Panc1 (cell line): Measurements from ENCODE around the gene GPATCH2L. TPM values are rescaled to one million over a fixed set of nuclear protein-coding genes. Genes with fewer than 3 reads are reported as not detected.

Experiments used
- ATAC-seq: fragments of 200-7000 bp; cut with Tn5 transposase; 2 replicates; pipeline ENCODE4 v1.9.1; 2020; ENCODE audit warnings: mild to moderate bottlenecking, moderate library complexity
- BruUV-seq: library from RNA; stranded (reverse); fragments of 400-500 nt; replicated peaks from 2 replicates; lab custom pipeline; 2021; lab: Mats Ljungman, UMichigan
- CTCF ChIA-PET: fragments of 300-600 bp; sonication (Branson Sonifier 250); formaldehyde crosslinking; loops from one replicate; lab custom pipeline; 2022; ENCODE audit warnings: antibody characterized with exemption; lab: Charles Lee
- POLR2A ChIA-PET: fragments of 300-600 bp; sonication (Branson Sonifier 250); formaldehyde crosslinking; loops from one replicate; lab custom pipeline; 2022; ENCODE audit warnings: antibody characterized with exemption; lab: Charles Lee
- DNase-seq: peaks from one replicate; pipeline ENCODE4 v3.0.0-alpha.2; 2010; ENCODE audit warnings: low read depth, low spot score
- H3K27ac ChIP-seq: 2 replicates; pipeline ENCODE4 v1.5.1; 2011; ENCODE audit warnings: mild to moderate bottlenecking, low read length, inconsistent platforms
- H3K27me3 ChIP-seq: fragments of 200-500 bp; sonication (Bioruptor generic); 2 replicates; pipeline ENCODE4 v1.6.0; 2014; ENCODE audit warnings: low read length, inconsistent platforms; ENCODE audit not compliant: control insufficient read depth, insufficient read depth
- H3K36me3 ChIP-seq: fragments of 200-500 bp; sonication (Bioruptor generic); 2 replicates; pipeline ENCODE4 v1.5.1; 2014; ENCODE audit warnings: inconsistent platforms, mild to moderate bottlenecking, low read length, moderate library complexity; ENCODE audit not compliant: control insufficient read depth, insufficient read depth
- H3K4me1 ChIP-seq: 2 replicates; pipeline ENCODE4 v1.5.1; 2011; ENCODE audit warnings: inconsistent platforms, mild to moderate bottlenecking, low read length, moderate library complexity; ENCODE audit not compliant: control insufficient read depth, insufficient read depth
- H3K4me3 ChIP-seq, 2 experiments: 2 replicates each; pipeline ENCODE4 v1.5.1; 2011 to 2012; ENCODE audit warnings: low read depth in 2 of 2, low read length in 2 of 2, mild to moderate bottlenecking in 2 of 2, inconsistent platforms in 1 of 2, moderate library complexity in 1 of 2
- H3K9me3 ChIP-seq: fragments of 200-500 bp; sonication (Bioruptor generic); 2 replicates; pipeline ENCODE4 v1.5.1; 2014; ENCODE audit warnings: low read depth, mild to moderate bottlenecking, inconsistent platforms, low read length, moderate library complexity; ENCODE audit not compliant: control insufficient read depth, insufficient read depth
- POLR2AphosphoS5 ChIP-seq: IDR thresholded peaks from 2 replicates; pipeline ENCODE4 v1.6.1; 2012; ENCODE audit warnings: mild to moderate bottlenecking, low read depth, low read length, moderate library complexity
- SIN3A ChIP-seq: IDR thresholded peaks from 2 replicates; pipeline ENCODE4 v1.6.1; 2012; ENCODE audit warnings: low read depth, mild to moderate bottlenecking, low read length, moderate library complexity, borderline replicate concordance; ENCODE audit not compliant: insufficient read depth
- in situ Hi-C: cut with HindIII; loops from 2 replicates; pipeline ENCODE4 v1.10.0; 2016; ENCODE audit warnings: low sequenced_read_pairs, low pct_unique_long_range_greater_than_20kb
- intact Hi-C: fragments of 100-400 bp; cut with micrococcal nuclease; formaldehyde crosslinking; loops from one replicate; pipeline ENCODE4 v1.10.0; 2022; ENCODE audit not compliant: unreplicated experiment
- total RNA-seq: library from RNA; stranded (reverse); gene quantifications from one replicate; pipeline ENCODE4 v1.2.1, GENCODE V29; 2021; ENCODE audit not compliant: unreplicated experiment
- TF ChIP-seq, protein P1 (sequence below): fragments of 450-650 bp; IDR thresholded peaks from 2 replicates; pipeline ENCODE4 v1.5.1; 2017; ENCODE audit warnings: mild to moderate bottlenecking
- TF ChIP-seq, protein P2 (sequence below), 2 experiments: IDR thresholded peaks; 2 replicates each; pipeline ENCODE4 v1.6.1; 2011 to 2012; ENCODE audit warnings: low read depth in 2 of 2, control low read depth in 1 of 2, low read length in 1 of 2, mild to moderate bottlenecking in 1 of 2, moderate library complexity in 1 of 2; ENCODE audit not compliant: insufficient read depth in 1 of 2

Gene GPATCH2L
- total RNA-seq, 1 experiment from 2014 or later: 35.0 TPM

DNA sequence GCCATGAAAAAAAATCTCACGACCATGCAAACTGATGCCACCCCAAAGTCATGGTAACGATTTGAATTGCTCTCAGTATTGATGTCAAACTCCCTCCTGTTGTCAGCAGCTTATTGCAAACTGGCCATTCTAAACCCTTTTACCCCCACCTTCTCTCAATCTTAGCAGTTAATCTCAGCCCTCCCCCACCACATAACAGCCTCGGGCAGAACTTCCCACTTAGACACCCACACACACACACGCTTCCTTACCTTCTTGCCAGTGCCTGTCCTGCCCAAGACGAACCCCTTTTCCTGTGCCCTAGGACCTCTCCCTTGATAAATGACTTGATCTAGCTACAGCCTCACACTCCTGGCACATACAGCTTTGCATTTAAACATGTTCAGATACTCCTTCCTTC is 56.6 kb downstream of the GPATCH2L start:
- Histone ChIP-seq H3K4me1 (no peaks in the 10 kb centered on the region), H3K27ac (no peak overlapping the region), H3K36me3 (no peaks in the 10 kb centered on the region), H3K9me3 (no peaks in the 10 kb centered on the region), H3K27me3 (no peaks in the 10 kb centered on the region), H3K4me3 (no peak overlapping the region)
- intact Hi-C loops (no loop called here), in situ Hi-C loops (no loop called here)
- no peak for TF ChIP-seq POLR2AphosphoS5
- no TSS peak for BruUV-seq
- ChIA-PET POLR2A (no interaction called here), CTCF (no interaction called here)
- no peak for ATAC-seq
- no peak for DNase-seq

DNA sequence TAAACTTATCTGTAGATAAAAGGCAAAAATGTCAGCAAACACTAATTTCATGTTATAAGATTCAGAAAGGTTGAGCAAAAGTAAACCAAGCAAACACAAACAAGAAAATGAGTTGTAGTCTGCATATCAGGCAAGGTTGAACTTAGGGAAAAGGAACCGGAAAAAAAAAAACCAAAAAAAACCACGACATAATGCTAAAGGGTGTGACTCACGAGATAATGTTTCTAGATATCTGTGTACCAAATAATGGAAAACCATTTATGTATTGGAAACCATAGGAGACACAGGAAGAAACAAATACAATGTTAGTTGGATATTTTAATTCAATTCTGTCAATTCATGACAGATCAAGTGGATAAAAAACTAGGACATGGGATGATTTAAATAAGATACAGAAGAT is 60.5 kb downstream of the GPATCH2L start:
- DNase-seq: no peak
- intact Hi-C loops: no loop called here
- POLR2A ChIA-PET: no interaction called here
- Histone ChIP-seq H3K27me3 (no peaks in the 10 kb centered on the region), H3K4me1 (no peaks in the 10 kb centered on the region), H3K36me3 (no peaks in the 10 kb centered on the region), H3K27ac (no peak overlapping the region), H3K9me3 (no peaks in the 10 kb centered on the region), H3K4me3 (no peak overlapping the region)
- CTCF ChIA-PET: no interaction called here
- TF ChIP-seq, protein P1, sequence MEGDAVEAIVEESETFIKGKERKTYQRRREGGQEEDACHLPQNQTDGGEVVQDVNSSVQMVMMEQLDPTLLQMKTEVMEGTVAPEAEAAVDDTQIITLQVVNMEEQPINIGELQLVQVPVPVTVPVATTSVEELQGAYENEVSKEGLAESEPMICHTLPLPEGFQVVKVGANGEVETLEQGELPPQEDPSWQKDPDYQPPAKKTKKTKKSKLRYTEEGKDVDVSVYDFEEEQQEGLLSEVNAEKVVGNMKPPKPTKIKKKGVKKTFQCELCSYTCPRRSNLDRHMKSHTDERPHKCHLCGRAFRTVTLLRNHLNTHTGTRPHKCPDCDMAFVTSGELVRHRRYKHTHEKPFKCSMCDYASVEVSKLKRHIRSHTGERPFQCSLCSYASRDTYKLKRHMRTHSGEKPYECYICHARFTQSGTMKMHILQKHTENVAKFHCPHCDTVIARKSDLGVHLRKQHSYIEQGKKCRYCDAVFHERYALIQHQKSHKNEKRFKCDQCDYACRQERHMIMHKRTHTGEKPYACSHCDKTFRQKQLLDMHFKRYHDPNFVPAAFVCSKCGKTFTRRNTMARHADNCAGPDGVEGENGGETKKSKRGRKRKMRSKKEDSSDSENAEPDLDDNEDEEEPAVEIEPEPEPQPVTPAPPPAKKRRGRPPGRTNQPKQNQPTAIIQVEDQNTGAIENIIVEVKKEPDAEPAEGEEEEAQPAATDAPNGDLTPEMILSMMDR: no peak
- TF ChIP-seq, protein P2, sequence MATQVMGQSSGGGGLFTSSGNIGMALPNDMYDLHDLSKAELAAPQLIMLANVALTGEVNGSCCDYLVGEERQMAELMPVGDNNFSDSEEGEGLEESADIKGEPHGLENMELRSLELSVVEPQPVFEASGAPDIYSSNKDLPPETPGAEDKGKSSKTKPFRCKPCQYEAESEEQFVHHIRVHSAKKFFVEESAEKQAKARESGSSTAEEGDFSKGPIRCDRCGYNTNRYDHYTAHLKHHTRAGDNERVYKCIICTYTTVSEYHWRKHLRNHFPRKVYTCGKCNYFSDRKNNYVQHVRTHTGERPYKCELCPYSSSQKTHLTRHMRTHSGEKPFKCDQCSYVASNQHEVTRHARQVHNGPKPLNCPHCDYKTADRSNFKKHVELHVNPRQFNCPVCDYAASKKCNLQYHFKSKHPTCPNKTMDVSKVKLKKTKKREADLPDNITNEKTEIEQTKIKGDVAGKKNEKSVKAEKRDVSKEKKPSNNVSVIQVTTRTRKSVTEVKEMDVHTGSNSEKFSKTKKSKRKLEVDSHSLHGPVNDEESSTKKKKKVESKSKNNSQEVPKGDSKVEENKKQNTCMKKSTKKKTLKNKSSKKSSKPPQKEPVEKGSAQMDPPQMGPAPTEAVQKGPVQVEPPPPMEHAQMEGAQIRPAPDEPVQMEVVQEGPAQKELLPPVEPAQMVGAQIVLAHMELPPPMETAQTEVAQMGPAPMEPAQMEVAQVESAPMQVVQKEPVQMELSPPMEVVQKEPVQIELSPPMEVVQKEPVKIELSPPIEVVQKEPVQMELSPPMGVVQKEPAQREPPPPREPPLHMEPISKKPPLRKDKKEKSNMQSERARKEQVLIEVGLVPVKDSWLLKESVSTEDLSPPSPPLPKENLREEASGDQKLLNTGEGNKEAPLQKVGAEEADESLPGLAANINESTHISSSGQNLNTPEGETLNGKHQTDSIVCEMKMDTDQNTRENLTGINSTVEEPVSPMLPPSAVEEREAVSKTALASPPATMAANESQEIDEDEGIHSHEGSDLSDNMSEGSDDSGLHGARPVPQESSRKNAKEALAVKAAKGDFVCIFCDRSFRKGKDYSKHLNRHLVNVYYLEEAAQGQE (IDR thresholded peaks at IDR 0.05; ENCODE audit: insufficient read depth in 1 of 2, low read depth in 2 of 2, low read length in 1 of 2): no peak
- TF ChIP-seq SIN3A: no peak
- no peak for ATAC-seq
- no TSS peak for BruUV-seq
- in situ Hi-C loops: no loop called here

DNA sequence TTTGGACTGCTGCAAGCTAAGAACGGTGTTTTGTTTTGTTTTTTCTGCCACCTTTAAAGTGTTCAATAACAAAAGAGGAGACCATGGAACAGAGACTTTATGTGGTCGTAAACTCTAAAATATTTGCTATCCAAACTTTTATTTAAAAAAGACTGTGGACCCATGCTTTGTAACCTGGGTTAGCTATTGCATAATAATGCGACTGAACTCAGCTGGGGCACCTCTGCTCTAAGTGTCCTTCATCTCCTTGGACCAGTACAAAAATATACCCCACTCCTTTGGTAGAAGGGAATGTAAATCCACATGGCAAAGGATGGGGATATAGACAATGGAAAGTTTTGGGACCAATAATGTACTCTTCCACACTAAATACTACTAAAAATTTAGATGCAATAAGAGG is 65.5 kb downstream of the GPATCH2L start:
- CTCF ChIA-PET: no interaction called here
- no peaks in the 10 kb centered on the region for H3K36me3 ChIP-seq
- H3K27me3 ChIP-seq: no peaks in the 10 kb centered on the region
- in situ Hi-C loops (no loop called here), intact Hi-C loops (no loop called here)
- DNase-seq: no peak
- ATAC-seq: no peak
- POLR2A ChIA-PET: no interaction called here
- H3K27ac ChIP-seq: no peak overlapping the region
- TF ChIP-seq, protein P2 (IDR thresholded peaks at IDR 0.05; ENCODE audit: insufficient read depth in 1 of 2, low read depth in 2 of 2, low read length in 1 of 2): no peak
- TF ChIP-seq, protein P1: no peak
- no peak overlapping the region for H3K4me3 ChIP-seq
- H3K4me1 ChIP-seq: no peaks in the 10 kb centered on the region
- no peaks in the 10 kb centered on the region for H3K9me3 ChIP-seq
- BruUV-seq: no TSS peak
